ENCODE measurements around the gene PPP1CA. TPM values are rescaled to one million over a fixed set of nuclear protein-coding genes. Genes with fewer than 3 reads are reported as not detected.

Gene PPP1CA
- total and polyA plus RNA-seq, 4 experiments from 2014 or later: 159 to 774 (median 318) TPM

DNA sequence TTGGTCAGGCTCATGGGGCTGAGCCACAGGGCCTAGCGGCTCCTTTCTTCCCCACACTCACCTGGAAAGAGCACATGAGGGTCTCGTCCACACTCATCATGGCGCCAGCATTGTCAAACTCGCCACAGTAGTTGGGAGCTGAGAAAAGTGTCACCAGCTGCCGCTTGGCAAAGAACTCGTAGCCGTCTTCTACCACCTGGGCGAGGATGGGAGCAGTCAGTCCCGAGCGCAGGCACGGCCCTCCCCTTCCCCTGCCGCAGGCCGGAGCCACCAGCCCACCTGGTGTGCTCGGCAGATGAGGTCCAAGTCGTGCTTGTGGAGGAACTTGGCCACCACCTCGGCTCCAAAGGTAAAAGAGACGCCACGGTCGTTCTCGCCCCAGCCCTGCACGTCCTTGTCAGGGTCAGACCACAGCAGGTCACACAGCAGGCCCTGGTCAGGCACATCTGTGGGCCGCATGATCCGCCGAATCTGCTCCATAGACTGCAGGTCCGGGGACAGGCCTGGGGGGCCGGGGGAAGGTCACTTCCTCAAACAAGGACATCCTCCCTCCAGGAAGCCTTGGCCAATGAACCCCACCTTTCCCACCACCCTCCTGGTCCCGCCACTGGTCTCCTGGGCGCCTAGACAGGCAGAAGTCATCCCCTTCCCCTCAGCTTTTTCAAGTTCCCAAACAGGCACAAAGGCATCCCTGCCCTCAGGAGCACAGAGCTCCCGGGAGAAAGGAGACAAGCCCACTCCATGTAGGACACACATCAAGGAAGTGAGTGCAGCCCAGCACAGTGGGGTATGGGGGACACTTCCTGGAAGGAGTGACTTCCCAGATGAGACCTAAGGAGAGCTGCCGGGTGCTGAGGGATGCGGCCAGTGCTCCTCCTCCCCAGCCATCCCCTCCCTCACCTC lies 2.7 kb downstream of the PPP1CA start:
- ChIA-PET POLR2A (ENCODE audit: partially characterized antibody) (interaction anchor here (1.9 to 21.5 kb wide), 7 partner anchors 9 to 104 kb away, joined by 7 to 2262 read pairs (median 130); partner anchors contain the start of genes AIP, CARNS1, CORO1B and GPR152), CTCF (ENCODE audit: partially characterized antibody) (interaction anchor here (5.2 kb wide), 1 partner anchor 8 kb away, joined by 40 read pairs; the partner anchor contains the start of gene RAD9A)
- Mint-ChIP-seq H3K36me3 (peaks cover 18 to 36% of the 10 kb centered on the region in 2 donors), H3K27ac (peak overlapping the region in 6 of 7 donors; percentile 50 to 90 (median 65)), H3K27me3 (no peaks in the 10 kb centered on the region), H3K4me3 (peak overlapping the region; percentile 13 to 91 (median 46)), H3K9me3 (no peaks in the 10 kb centered on the region), H3K4me1 (peaks cover 23 to 60% (median 41%) of the 10 kb centered on the region in 4 donors)
- H3K36me3 ChIP-seq (ENCODE audit: insufficient read depth, low read length): peaks cover 28% of the 10 kb centered on the region
- H3K27me3 ChIP-seq (ENCODE audit: insufficient read depth, low read length): no peaks in the 10 kb centered on the region
- no peaks in the 10 kb centered on the region for H3K9me3 ChIP-seq (ENCODE audit: control insufficient read depth in 1 of 2, low read length in 2 of 2)
- intact Hi-C loops (cut with micrococcal nuclease): no loop called here
- no peak for DNase-seq
- H3K4me1 ChIP-seq (ENCODE audit: insufficient read depth, low read length): peaks cover 63% of the 10 kb centered on the region
- H3K27ac ChIP-seq (ENCODE audit: low read depth, low read length): no peak overlapping the region
- H3K4me3 ChIP-seq (ENCODE audit: low read length in 2 of 2): no peak overlapping the region

GRCh38 chr11:67397986-67398660 lies 3.5 kb downstream of the PPP1CA start:
- Histone ChIP-seq H3K4me1 (ENCODE audit: insufficient read depth, low read length) (peaks cover 58% of the 10 kb centered on the region), H3K27me3 (ENCODE audit: insufficient read depth, low read length) (no peaks in the 10 kb centered on the region), H3K4me3 (ENCODE audit: low read length in 2 of 2) (no peak overlapping the region), H3K36me3 (ENCODE audit: insufficient read depth, low read length) (peaks cover 28% of the 10 kb centered on the region), H3K9me3 (ENCODE audit: control insufficient read depth in 1 of 2, low read length in 2 of 2) (no peaks in the 10 kb centered on the region), H3K27ac (ENCODE audit: low read depth, low read length) (no peak overlapping the region)
- no peak for DNase-seq
- Mint-ChIP-seq H3K4me3 (peak overlapping the region in 7 of 8 donors; percentile 23 to 77 (median 61)), H3K27me3 (no peaks in the 10 kb centered on the region), H3K9me3 (no peaks in the 10 kb centered on the region), H3K36me3 (peaks cover 20 to 35% of the 10 kb centered on the region in 2 donors), H3K4me1 (peaks cover 22 to 61% (median 44%) of the 10 kb centered on the region in 4 donors), H3K27ac (peak overlapping the region; percentile 36 to 87 (median 74))
- ChIA-PET CTCF (ENCODE audit: partially characterized antibody) (interaction anchor here (0.8 kb wide), 1 partner anchor 15 kb away, joined by 3 read pairs; no protein-coding TSS in a partner anchor), POLR2A (ENCODE audit: partially characterized antibody) (interaction anchor here (1.9 to 21.5 kb wide), 4 partner anchors 10 to 90 kb away, joined by 16 to 2262 read pairs (median 227); partner anchors contain the start of genes AIP, CARNS1, PTPRCAP and RPS6KB2)
- intact Hi-C loops (cut with micrococcal nuclease): no loop called here

GRCh38 chr11:67397536-67397935 lies 4.1 kb downstream of the PPP1CA start:
- H3K4me1 Mint-ChIP-seq: peaks cover 24 to 63% (median 47%) of the 10 kb centered on the region in 4 donors
- H3K9me3 ChIP-seq (ENCODE audit: control insufficient read depth in 1 of 2, low read length in 2 of 2): no peaks in the 10 kb centered on the region
- peak overlapping the region in 7 of 8 donors; percentile 3 to 77 (median 50) for H3K4me3 Mint-ChIP-seq
- CTCF ChIA-PET (ENCODE audit: partially characterized antibody): interaction anchor here (0.8 to 1.9 kb wide), 3 partner anchors 15 to 80 kb away, joined by 3 to 9 read pairs (median 4); no protein-coding TSS in a partner anchor
- POLR2A ChIA-PET (ENCODE audit: partially characterized antibody): interaction anchor here (1.1 to 21.5 kb wide), 6 partner anchors 10 to 156 kb away, joined by 3 to 2262 read pairs (median 105); partner anchors contain the start of genes AIP, CARNS1, PTPRCAP and RPS6KB2
- no peak overlapping the region for H3K4me3 ChIP-seq (ENCODE audit: low read length in 2 of 2)
- peak overlapping the region; percentile 36 to 87 (median 71) for H3K27ac Mint-ChIP-seq
- peaks cover 28% of the 10 kb centered on the region for H3K36me3 ChIP-seq (ENCODE audit: insufficient read depth, low read length)
- intact Hi-C loops (cut with micrococcal nuclease): no loop called here
- H3K4me1 ChIP-seq (ENCODE audit: insufficient read depth, low read length): peaks cover 55% of the 10 kb centered on the region
- peaks cover 0 to 1% (median 0%) of the 10 kb centered on the region in 8 donors for H3K9me3 Mint-ChIP-seq
- H3K27me3 Mint-ChIP-seq: no peaks in the 10 kb centered on the region
- peaks cover 20 to 37% of the 10 kb centered on the region in 2 donors for H3K36me3 Mint-ChIP-seq
- H3K27me3 ChIP-seq (ENCODE audit: insufficient read depth, low read length): no peaks in the 10 kb centered on the region
- peak overlapping the region; percentile 42 for H3K27ac ChIP-seq (ENCODE audit: low read depth, low read length)
- DNase-seq: no peak

GRCh38 chr11:67396587-67397389 lies 4.9 kb downstream of the PPP1CA start:
- peak in 3 of 5 donors; percentile 37 to 61 (median 46) for DNase-seq
- peaks cover 0 to 1% (median 0%) of the 10 kb centered on the region in 8 donors for H3K9me3 Mint-ChIP-seq
- Histone ChIP-seq H3K9me3 (ENCODE audit: control insufficient read depth in 1 of 2, low read length in 2 of 2) (no peaks in the 10 kb centered on the region), H3K27me3 (ENCODE audit: insufficient read depth, low read length) (no peaks in the 10 kb centered on the region), H3K27ac (ENCODE audit: low read depth, low read length) (peak overlapping the region; percentile 42), H3K36me3 (ENCODE audit: insufficient read depth, low read length) (peaks cover 28% of the 10 kb centered on the region), H3K4me3 (ENCODE audit: low read length in 2 of 2) (no peak overlapping the region), H3K4me1 (ENCODE audit: insufficient read depth, low read length) (peaks cover 52% of the 10 kb centered on the region)
- no peaks in the 10 kb centered on the region for H3K27me3 Mint-ChIP-seq
- peaks cover 28 to 65% (median 49%) of the 10 kb centered on the region in 4 donors for H3K4me1 Mint-ChIP-seq
- peak overlapping the region; percentile 71 to 92 (median 90) for H3K27ac Mint-ChIP-seq
- peak overlapping the region in 7 of 8 donors; percentile 40 to 72 (median 64) for H3K4me3 Mint-ChIP-seq
- intact Hi-C loops (cut with micrococcal nuclease): no loop called here
- ChIA-PET POLR2A (ENCODE audit: partially characterized antibody) (interaction anchor here (0.6 to 21.5 kb wide), 15 partner anchors 8 to 1446 kb away, joined by 3 to 2262 read pairs (median 6); partner anchors contain the start of genes AIP, ANKRD13D, CARNS1 and PITPNM1), CTCF (ENCODE audit: partially characterized antibody) (interaction anchor here (1.0 to 1.9 kb wide), 6 partner anchors 11 to 79 kb away, joined by 3 to 9 read pairs (median 4); partner anchors contain the start of gene PTPRCAP)
- peaks cover 20 to 39% of the 10 kb centered on the region in 2 donors for H3K36me3 Mint-ChIP-seq

DNA sequence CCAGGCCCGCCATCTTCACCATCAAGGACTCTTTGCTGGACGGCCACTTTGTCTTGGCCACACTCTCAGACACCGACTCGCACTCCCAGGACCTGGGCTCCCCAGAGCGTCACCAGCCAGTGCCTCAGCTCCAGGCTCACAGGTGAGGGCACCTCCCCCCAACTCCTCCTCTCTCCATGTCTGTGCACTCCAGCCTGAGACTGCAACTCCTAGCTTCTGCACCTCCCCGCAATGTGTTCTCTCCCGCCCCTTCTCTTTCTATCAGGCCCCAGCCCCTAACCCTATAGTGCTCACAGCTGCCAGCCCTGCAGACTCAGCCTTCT lies 5.4 kb downstream of the PPP1CA start:
- Histone ChIP-seq H3K27me3 (ENCODE audit: insufficient read depth, low read length) (no peaks in the 10 kb centered on the region), H3K4me1 (ENCODE audit: insufficient read depth, low read length) (peaks cover 55% of the 10 kb centered on the region), H3K27ac (ENCODE audit: low read depth, low read length) (peak overlapping the region; percentile 42), H3K36me3 (ENCODE audit: insufficient read depth, low read length) (peaks cover 28% of the 10 kb centered on the region), H3K9me3 (ENCODE audit: control insufficient read depth in 1 of 2, low read length in 2 of 2) (no peaks in the 10 kb centered on the region), H3K4me3 (ENCODE audit: low read length in 2 of 2) (no peak overlapping the region)
- H3K4me1 Mint-ChIP-seq: peaks cover 28 to 68% (median 51%) of the 10 kb centered on the region in 4 donors
- no peaks in the 10 kb centered on the region for H3K27me3 Mint-ChIP-seq
- H3K36me3 Mint-ChIP-seq: peaks cover 20 to 39% of the 10 kb centered on the region in 2 donors
- no peak for DNase-seq
- H3K27ac Mint-ChIP-seq: peak overlapping the region; percentile 46 to 91 (median 73)
- H3K4me3 Mint-ChIP-seq: peak overlapping the region in 5 of 8 donors; percentile 10 to 62 (median 41)
- POLR2A ChIA-PET (ENCODE audit: partially characterized antibody): interaction anchor here (0.6 to 21.5 kb wide), 12 partner anchors 8 to 1446 kb away, joined by 3 to 2262 read pairs (median 5); partner anchors contain the start of genes ANKRD13D, CARNS1, PITPNM1 and POLD4
- intact Hi-C loops (cut with micrococcal nuclease): no loop called here
- CTCF ChIA-PET (ENCODE audit: partially characterized antibody): interaction anchor here (1.0 to 1.9 kb wide), 6 partner anchors 11 to 79 kb away, joined by 3 to 9 read pairs (median 4); partner anchors contain the start of gene PTPRCAP
- H3K9me3 Mint-ChIP-seq: peaks cover 0 to 1% (median 0%) of the 10 kb centered on the region in 8 donors

All from CD4-positive, alpha-beta memory T cell (primary cell).